Ascending aorta (tissue), 2 donors: Measurements from ENCODE around the gene SHROOM1. TPM values are rescaled to one million over a fixed set of nuclear protein-coding genes. Genes with fewer than 3 reads are reported as not detected.

Experiments used
- DNase-seq, 2 donors: peaks; one replicate each; pipeline ENCODE4 v3.0.0-alpha.2; 2019; ENCODE audit warnings: low spot score in 2 of 2
- H3K27ac ChIP-seq, 2 donors: fragments of 200-600 bp; sonication (generic); one replicate each; pipeline ENCODE4 v1.5.1; 2016 to 2017; ENCODE audit warnings: mild to moderate bottlenecking in 1 of 2
- H3K27me3 ChIP-seq: fragments of 200-600 bp; sonication (generic); one replicate; pipeline ENCODE4 v1.5.1; 2017
- H3K36me3 ChIP-seq, 2 donors: fragments of 200-600 bp; sonication (generic); one replicate each; pipeline ENCODE4 v1.5.1; 2016
- H3K4me1 ChIP-seq, 2 donors: fragments of 200-600 bp; sonication (generic); one replicate each; pipeline ENCODE4 v1.5.1; 2016 to 2017; ENCODE audit warnings: mild to moderate bottlenecking in 1 of 2
- H3K4me3 ChIP-seq, 2 donors: fragments of 200-600 bp; sonication (generic); one replicate each; pipeline ENCODE4 v1.5.1; 2016 to 2017; ENCODE audit warnings: mild to moderate bottlenecking in 1 of 2
- H3K9me3 ChIP-seq, 2 donors: fragments of 200-600 bp; sonication (generic); one replicate each; pipeline ENCODE4 v1.5.1; 2016
- CTCF ChIP-seq, 3 experiments: fragments of 200-600 bp in 2 of 3; fragments of 450-650 bp in 1 of 3; sonication (generic) in 2 of 3; IDR thresholded peaks; one replicate each; pipeline ENCODE4 v1.5.1; 2016 to 2019; ENCODE audit warnings: antibody characterized with exemption in 3 of 3, mild to moderate bottlenecking in 1 of 3, moderate library complexity in 1 of 3
- intact Hi-C: fragments of 100-400 bp; cut with DNase I; formaldehyde crosslinking; loops from one replicate; pipeline ENCODE4 v1.15.1; 2023
- total RNA-seq: library from RNA; depleted of rRNA; stranded (reverse); fragments of >200 nt; gene quantifications from one replicate; pipeline ENCODE4 v1.1.0, GENCODE V29; 2016

Gene SHROOM1
- total RNA-seq, 1 donor from 2014 or later: 49.4 TPM

- no peak for DNase-seq
- H3K27me3 ChIP-seq: no peaks in the 10 kb centered on the region
- no peak for TF ChIP-seq CTCF (IDR thresholded peaks at IDR 0.05)
- H3K4me1 ChIP-seq: peaks cover 5 to 9% of the 10 kb centered on the region in 2 donors
- intact Hi-C loops: loop anchor here (5.0 kb wide), 1 partner anchor 50 kb away; no protein-coding TSS in a partner anchor
- H3K9me3 ChIP-seq: no peaks in the 10 kb centered on the region
- H3K4me3 ChIP-seq: no peak overlapping the region
- H3K36me3 ChIP-seq: no peaks in the 10 kb centered on the region
- H3K27ac ChIP-seq: no peak overlapping the region
These were observed 2.2 kb upstream of the SHROOM1 start for GRCh38 chr5:132832612-132833011.

- Histone ChIP-seq H3K4me1 (peaks cover 5 to 9% of the 10 kb centered on the region in 2 donors), H3K9me3 (no peaks in the 10 kb centered on the region), H3K27ac (no peak overlapping the region), H3K27me3 (no peaks in the 10 kb centered on the region), H3K36me3 (no peaks in the 10 kb centered on the region), H3K4me3 (peak overlapping the region; percentile 74 to 78)
- no peak for TF ChIP-seq CTCF (IDR thresholded peaks at IDR 0.05)
- intact Hi-C loops: loop anchor here (5.0 kb wide), 1 partner anchor 51 kb away; no protein-coding TSS in a partner anchor
- DNase-seq: no peak
These were observed 831 bp upstream of the SHROOM1 start for GRCh38 chr5:132831095-132831860.

- Histone ChIP-seq H3K9me3 (no peaks in the 10 kb centered on the region), H3K36me3 (no peaks in the 10 kb centered on the region), H3K27me3 (no peaks in the 10 kb centered on the region), H3K4me3 (peak overlapping the region; percentile 74 to 78), H3K4me1 (peaks cover 5 to 9% of the 10 kb centered on the region in 2 donors), H3K27ac (peak overlapping the region; percentile 18 to 55)
- peak in 1 of 2 donors; percentile 85 for DNase-seq
- intact Hi-C loops: loop anchor here (1.0 to 5.0 kb wide), 2 partner anchors 36 to 52 kb away; partner anchors contain the start of genes GDF9 and UQCRQ
- TF ChIP-seq CTCF (IDR thresholded peaks at IDR 0.05): peak; percentile 70 to 95 (median 92)
These were observed 558 bp downstream of the SHROOM1 start for GRCh38 chr5:132829742-132830435.

GRCh38 chr5:132828846-132829494, 1.5 kb downstream of the SHROOM1 start:
- Histone ChIP-seq H3K4me3 (peak overlapping the region in 1 of 2 donors; percentile 78), H3K4me1 (peaks cover 5 to 9% of the 10 kb centered on the region in 2 donors), H3K27ac (no peak overlapping the region), H3K9me3 (no peaks in the 10 kb centered on the region), H3K27me3 (no peaks in the 10 kb centered on the region), H3K36me3 (no peaks in the 10 kb centered on the region)
- intact Hi-C loops: no loop called here
- no peak for TF ChIP-seq CTCF (IDR thresholded peaks at IDR 0.05)
- DNase-seq: peak in 1 of 2 donors; percentile 60

- Histone ChIP-seq H3K27ac (no peak overlapping the region), H3K4me1 (peaks cover 10 to 11% of the 10 kb centered on the region in 2 donors), H3K9me3 (no peaks in the 10 kb centered on the region), H3K36me3 (no peaks in the 10 kb centered on the region), H3K4me3 (no peak overlapping the region), H3K27me3 (no peaks in the 10 kb centered on the region)
- intact Hi-C loops: no loop called here
- no peak for TF ChIP-seq CTCF (IDR thresholded peaks at IDR 0.05)
- peak in 1 of 2 donors; percentile 54 for DNase-seq
These were observed 2.3 kb downstream of the SHROOM1 start for GRCh38 chr5:132827943-132828673.
